Measurements from ENCODE around the gene PLCB4. TPM values are rescaled to one million over a fixed set of nuclear protein-coding genes. Genes with fewer than 3 reads are reported as not detected.

PLCB4 gene
- total and polyA plus RNA-seq, 5 donors: 9.4 to 42.2 (median 27.7) TPM

DNA sequence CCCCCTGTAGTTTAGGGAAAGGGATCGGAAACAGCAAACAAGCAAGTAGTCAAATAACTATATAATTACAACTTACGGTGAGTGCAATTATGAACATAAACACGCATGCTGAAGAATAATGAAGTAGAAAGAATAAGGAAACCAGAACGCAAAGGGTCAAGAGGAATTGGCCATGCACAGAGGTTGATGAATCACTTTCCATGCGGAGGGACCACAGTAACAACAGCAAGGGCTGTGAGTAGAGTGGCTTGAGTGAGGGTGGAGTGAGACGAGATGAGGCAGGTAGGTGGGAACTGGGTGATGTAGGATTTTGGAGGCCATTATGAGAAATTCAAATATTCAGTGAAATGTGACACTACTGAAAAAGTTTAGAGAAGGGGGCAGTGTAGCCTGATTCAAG, 333.3 kb downstream of the PLCB4 start:
- Histone ChIP-seq H3K27ac (ENCODE audit: low read length) (no peak overlapping the region), H3K9me3 (ENCODE audit: control insufficient read depth, low read length) (no peaks in the 10 kb centered on the region), H3K4me3 (ENCODE audit: low read length) (no peak overlapping the region), H3K27me3 (ENCODE audit: control insufficient read depth, insufficient read depth) (no peaks in the 10 kb centered on the region), H3K4me1 (ENCODE audit: control insufficient read depth, insufficient read depth, low read length) (peaks cover 2% of the 10 kb centered on the region)
- no peak for ATAC-seq
- WGBS: 90% methylated on average over 6 of the region's 6 CpGs
- DNase-seq: no peak
- intact Hi-C loops (cut with DNase I): no loop called here

DNA sequence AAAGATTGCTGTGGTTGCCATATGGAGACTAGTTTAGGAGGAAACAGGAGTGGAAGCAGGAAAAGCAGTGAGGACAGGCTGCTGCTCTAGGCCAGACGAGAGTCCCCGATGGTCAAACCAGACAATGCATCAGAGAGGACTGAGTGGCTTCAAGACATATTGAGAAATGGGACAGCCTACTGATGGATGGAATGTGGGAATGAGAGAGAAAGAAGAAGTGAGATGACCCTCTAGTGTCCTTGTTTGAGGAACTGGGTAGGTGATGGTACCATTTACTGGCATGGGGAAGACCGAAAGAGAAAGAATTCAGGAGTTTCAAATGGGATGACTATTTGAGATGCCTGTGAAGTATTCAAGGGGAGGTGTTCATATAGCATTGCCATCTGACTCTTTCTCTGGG, 333.7 kb downstream of the PLCB4 start:
- Histone ChIP-seq H3K27me3 (ENCODE audit: control insufficient read depth, insufficient read depth) (no peaks in the 10 kb centered on the region), H3K27ac (ENCODE audit: low read length) (no peak overlapping the region), H3K4me3 (ENCODE audit: low read length) (no peak overlapping the region), H3K4me1 (ENCODE audit: control insufficient read depth, insufficient read depth, low read length) (peaks cover 2% of the 10 kb centered on the region), H3K9me3 (ENCODE audit: control insufficient read depth, low read length) (no peaks in the 10 kb centered on the region)
- WGBS: 98% methylated on average over 3 of the region's 3 CpGs
- no peak for ATAC-seq
- no peak for DNase-seq
- intact Hi-C loops (cut with DNase I): no loop called here

DNA sequence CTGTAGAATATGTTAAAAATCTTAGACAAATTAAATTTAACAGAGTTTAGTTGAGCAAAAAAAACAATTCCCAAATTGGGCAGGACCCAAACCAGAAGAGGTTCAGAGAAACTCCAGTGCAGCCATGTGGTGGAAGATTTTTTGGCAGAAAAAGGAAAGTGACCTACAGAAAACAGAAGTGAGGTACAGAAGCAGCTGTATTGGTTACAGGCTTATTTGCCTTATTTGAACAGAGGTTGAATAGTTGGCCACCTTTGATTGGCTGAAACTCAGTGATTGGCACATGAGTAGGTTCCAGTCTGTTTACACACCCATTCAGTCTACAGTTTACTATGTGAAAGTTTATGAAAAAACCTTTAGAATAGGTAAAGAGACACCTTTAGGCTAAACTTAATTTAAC, 334.6 kb downstream of the PLCB4 start:
- Histone ChIP-seq H3K27ac (ENCODE audit: low read length) (no peak overlapping the region), H3K4me3 (ENCODE audit: low read length) (no peak overlapping the region), H3K27me3 (ENCODE audit: control insufficient read depth, insufficient read depth) (no peaks in the 10 kb centered on the region), H3K4me1 (ENCODE audit: control insufficient read depth, insufficient read depth, low read length) (no peaks in the 10 kb centered on the region), H3K9me3 (ENCODE audit: control insufficient read depth, low read length) (no peaks in the 10 kb centered on the region)
- ATAC-seq (no peak), DNase-seq (no peak)
- intact Hi-C loops (cut with DNase I): no loop called here

DNA sequence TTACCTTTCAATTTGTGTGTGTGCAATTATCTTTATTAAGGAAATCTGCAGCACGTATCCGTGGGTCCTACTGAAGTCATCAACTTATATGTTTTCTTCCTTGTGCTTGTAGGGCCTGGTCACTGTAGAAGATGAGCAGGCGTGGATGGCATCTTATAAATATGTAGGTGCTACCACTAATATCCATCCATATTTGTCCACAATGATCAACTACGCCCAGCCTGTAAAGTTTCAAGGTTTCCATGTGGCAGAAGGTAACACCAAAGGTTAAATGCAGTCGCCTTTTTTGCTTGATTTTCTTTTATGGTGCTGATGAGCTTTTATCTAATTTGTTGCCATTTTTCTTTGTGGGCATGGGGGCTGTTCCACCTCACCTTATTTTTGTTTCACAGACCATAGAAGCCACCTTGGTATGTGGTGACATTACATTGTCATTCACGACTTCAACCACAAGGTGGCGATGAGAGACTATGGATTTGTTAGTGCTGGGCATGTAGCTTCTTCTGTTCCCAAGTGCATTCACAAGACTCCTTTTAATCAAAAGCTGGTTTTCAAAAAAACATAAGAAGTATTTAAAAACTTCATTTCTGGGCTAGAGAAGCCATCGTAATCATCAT, 339.0 kb downstream of the PLCB4 start:
- Histone ChIP-seq H3K4me1 (ENCODE audit: control insufficient read depth, insufficient read depth, low read length) (no peaks in the 10 kb centered on the region), H3K27ac (ENCODE audit: low read length) (no peak overlapping the region), H3K27me3 (ENCODE audit: control insufficient read depth, insufficient read depth) (no peaks in the 10 kb centered on the region), H3K9me3 (ENCODE audit: control insufficient read depth, low read length) (no peaks in the 10 kb centered on the region), H3K4me3 (ENCODE audit: low read length) (no peak overlapping the region)
- DNase-seq: no peak
- peak; percentile 71 to 80 for ATAC-seq
- intact Hi-C loops (cut with DNase I): loop anchor here (2.0 to 5.0 kb wide), 3 partner anchors 199 to 204 kb away; no protein-coding TSS in a partner anchor
- 46% methylated on average over 8 of the region's 8 CpGs for WGBS

DNA sequence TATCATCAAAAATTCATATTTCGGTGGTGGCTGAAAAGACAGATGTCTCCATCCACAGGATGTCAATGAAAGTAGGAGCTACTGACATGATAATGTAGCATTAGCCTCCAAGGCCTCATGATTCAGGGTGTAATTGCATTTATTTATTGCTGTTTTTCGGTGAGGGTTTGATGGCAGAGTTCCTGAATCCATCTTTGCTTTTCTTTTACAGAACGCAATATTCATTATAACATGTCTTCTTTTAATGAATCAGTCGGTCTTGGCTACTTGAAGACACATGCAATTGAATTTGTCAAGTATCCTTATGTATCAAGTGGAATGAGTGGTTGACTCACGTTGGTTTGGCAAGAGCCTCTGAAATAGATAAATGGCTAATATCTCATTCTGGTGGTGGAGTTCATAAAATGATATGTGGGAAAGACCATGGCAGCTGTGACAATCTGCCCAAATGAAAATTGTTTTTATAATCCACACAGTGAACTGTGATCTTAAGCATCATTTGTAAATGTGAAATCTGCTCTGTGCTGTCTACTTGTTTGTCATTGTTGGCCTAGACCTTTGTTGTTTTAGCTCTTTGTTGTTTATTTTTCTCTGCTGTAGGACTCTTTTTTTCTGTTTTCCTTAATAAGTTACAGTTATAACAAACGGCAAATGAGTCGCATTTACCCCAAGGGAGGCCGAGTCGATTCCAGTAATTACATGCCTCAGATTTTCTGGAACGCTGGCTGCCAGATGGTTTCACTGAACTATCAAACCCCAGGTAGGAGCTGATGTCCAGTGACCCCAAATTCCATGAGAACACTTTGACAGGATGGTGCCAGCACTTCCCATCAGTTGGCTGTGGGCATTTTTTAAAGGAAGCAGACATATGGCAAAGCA, 339.8 kb downstream of the PLCB4 start:
- intact Hi-C loops (cut with DNase I): loop anchor here (2.0 to 5.0 kb wide), 3 partner anchors 199 to 204 kb away; no protein-coding TSS in a partner anchor
- no peak overlapping the region for H3K27ac ChIP-seq (ENCODE audit: low read length)
- 59% methylated on average over 10 of the region's 10 CpGs for WGBS
- no peak for DNase-seq
- no peaks in the 10 kb centered on the region for H3K4me1 ChIP-seq (ENCODE audit: control insufficient read depth, insufficient read depth, low read length)
- no peak for ATAC-seq
- H3K4me3 ChIP-seq (ENCODE audit: low read length): no peak overlapping the region
- no peaks in the 10 kb centered on the region for H3K9me3 ChIP-seq (ENCODE audit: control insufficient read depth, low read length)
- no peaks in the 10 kb centered on the region for H3K27me3 ChIP-seq (ENCODE audit: control insufficient read depth, insufficient read depth)

DNA sequence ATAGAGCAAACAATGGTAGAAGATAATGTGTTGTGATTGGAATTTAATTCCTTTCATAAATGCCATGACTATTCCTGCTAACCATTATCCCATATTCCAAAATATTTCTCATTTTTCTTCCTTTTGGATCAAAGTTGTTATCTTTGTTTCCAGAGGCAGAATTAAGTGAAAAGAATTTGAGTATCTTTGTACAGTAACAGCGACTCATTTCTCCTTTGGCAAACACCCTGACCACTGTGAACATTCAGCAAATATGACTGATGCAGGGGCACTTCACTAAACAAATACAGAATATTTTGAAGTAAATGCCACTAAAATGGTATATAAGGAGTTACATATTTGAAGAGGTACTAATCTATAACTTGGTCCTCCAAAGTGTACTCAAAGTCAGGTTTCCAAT, 340.5 kb downstream of the PLCB4 start:
- no peak overlapping the region for H3K27ac ChIP-seq (ENCODE audit: low read length)
- WGBS: 84% methylated on average over 1 of the region's 1 CpG
- intact Hi-C loops (cut with DNase I): loop anchor here (2.0 to 5.0 kb wide), 3 partner anchors 198 to 203 kb away; no protein-coding TSS in a partner anchor

DNA sequence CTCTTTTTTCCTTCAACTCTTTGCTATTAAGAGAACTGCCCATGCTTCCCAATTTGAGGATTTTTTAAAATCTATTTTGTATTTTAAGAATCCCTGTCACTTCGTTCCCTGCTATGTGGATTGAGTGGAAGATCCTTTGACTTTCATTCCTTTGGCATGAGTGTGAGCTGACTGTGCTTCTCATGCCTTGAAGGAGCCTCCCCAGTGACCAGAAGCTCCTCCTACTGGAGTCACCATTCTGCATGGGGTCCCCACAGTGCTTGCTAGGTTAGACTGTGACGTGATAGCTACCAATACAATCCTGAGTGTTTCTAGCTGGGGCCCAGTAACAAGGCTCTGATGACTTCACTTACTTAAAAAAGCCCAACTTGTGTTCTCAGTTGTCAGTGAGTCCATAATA, 341.1 kb downstream of the PLCB4 start:
- DNase-seq (no peak), ATAC-seq (no peak)
- 83% methylated on average over 2 of the region's 2 CpGs for WGBS
- no peak overlapping the region for H3K27ac ChIP-seq (ENCODE audit: low read length)
- no peaks in the 10 kb centered on the region for H3K27me3 ChIP-seq (ENCODE audit: control insufficient read depth, insufficient read depth)
- no peaks in the 10 kb centered on the region for H3K9me3 ChIP-seq (ENCODE audit: control insufficient read depth, low read length)
- H3K4me1 ChIP-seq (ENCODE audit: control insufficient read depth, insufficient read depth, low read length): no peaks in the 10 kb centered on the region
- intact Hi-C loops (cut with DNase I): loop anchor here (2.0 to 5.0 kb wide), 3 partner anchors 197 to 202 kb away; no protein-coding TSS in a partner anchor
- H3K4me3 ChIP-seq (ENCODE audit: low read length): no peak overlapping the region

More for the DNA sequence above, 340.5 kb downstream of the PLCB4 start:
- ATAC-seq: no peak
- Histone ChIP-seq H3K9me3 (ENCODE audit: control insufficient read depth, low read length) (no peaks in the 10 kb centered on the region), H3K4me1 (ENCODE audit: control insufficient read depth, insufficient read depth, low read length) (no peaks in the 10 kb centered on the region), H3K4me3 (ENCODE audit: low read length) (no peak overlapping the region), H3K27me3 (ENCODE audit: control insufficient read depth, insufficient read depth) (no peaks in the 10 kb centered on the region)
- no peak for DNase-seq

DNA sequence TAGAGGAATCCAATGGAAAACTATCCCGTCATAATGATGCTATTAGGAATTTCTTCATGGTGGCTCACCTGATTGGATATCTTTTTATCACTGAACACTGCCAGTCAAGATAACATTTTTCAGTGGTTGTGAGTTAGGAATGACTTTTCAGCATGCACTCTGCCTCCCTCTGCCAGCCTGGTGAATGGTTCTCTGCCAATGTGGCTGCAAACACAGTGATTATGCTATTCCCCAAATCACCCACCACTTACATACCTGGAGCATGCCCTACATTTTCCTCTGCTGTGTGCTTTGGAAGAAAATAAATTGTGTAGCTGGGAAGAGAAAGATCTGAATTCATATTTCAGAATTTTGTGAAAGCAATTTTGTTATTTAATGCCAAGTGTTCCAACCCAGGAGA, 342.9 kb downstream of the PLCB4 start:
- Histone ChIP-seq H3K27me3 (ENCODE audit: control insufficient read depth, insufficient read depth) (no peaks in the 10 kb centered on the region), H3K4me3 (ENCODE audit: low read length) (no peak overlapping the region), H3K9me3 (ENCODE audit: control insufficient read depth, low read length) (no peaks in the 10 kb centered on the region), H3K4me1 (ENCODE audit: control insufficient read depth, insufficient read depth, low read length) (no peaks in the 10 kb centered on the region), H3K27ac (ENCODE audit: low read length) (no peak overlapping the region)
- WGBS: 70% methylated on average over 1 of the region's 1 CpG
- no peak for DNase-seq
- intact Hi-C loops (cut with DNase I): no loop called here
- ATAC-seq: no peak

DNA sequence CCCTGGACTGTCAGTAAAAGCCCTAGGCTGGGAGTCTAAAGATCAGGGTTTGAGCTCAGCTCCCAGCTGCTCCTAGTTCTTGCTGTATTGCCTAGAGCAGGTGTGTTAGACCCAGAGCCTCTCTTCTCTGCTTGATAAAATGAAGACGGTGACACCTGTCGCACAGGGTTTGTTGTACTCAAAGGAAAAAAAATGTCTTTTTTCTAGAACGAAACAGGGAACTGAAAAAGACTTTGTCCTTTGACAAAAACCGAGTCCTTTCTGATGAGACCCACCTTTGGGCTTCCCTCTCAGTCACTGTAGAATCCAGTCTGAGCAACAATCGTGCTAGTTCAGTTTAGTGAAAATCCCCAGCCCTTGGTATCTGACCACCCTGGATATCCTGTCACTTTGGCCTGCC, 343.4 kb downstream of the PLCB4 start:
- H3K27ac ChIP-seq (ENCODE audit: low read length): no peak overlapping the region
- intact Hi-C loops (cut with DNase I): no loop called here

DNA sequence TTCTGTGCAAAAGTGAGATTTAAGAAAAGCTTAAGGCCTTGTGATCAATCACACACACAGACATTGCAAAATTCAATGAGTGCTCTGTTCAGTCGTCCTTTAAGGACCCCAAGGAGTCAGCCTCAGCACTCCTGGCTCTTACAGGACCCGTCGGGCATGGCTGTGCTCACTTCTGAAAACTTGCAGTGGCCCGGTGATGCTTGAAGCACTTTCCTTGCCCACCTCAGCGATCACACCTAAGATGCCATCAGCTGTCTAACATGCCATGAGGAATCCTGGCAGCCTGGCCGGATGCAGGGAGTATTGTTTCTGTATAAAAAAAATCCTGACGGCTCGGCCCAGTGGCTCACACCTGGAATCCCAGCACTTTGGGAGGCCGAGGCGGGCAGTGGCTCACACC, 344.1 kb downstream of the PLCB4 start:
- H3K9me3 ChIP-seq (ENCODE audit: control insufficient read depth, low read length): no peaks in the 10 kb centered on the region
- H3K4me3 ChIP-seq (ENCODE audit: low read length): no peak overlapping the region
- H3K27ac ChIP-seq (ENCODE audit: low read length): no peak overlapping the region
- intact Hi-C loops (cut with DNase I): no loop called here
- ATAC-seq (no peak), DNase-seq (no peak)
- no peaks in the 10 kb centered on the region for H3K27me3 ChIP-seq (ENCODE audit: control insufficient read depth, insufficient read depth)
- 92% methylated on average over 10 of the region's 10 CpGs for WGBS
- no peaks in the 10 kb centered on the region for H3K4me1 ChIP-seq (ENCODE audit: control insufficient read depth, insufficient read depth, low read length)

More for the DNA sequence above, 343.4 kb downstream of the PLCB4 start:
- ATAC-seq: no peak
- 93% methylated on average over 5 of the region's 5 CpGs for WGBS
- no peak for DNase-seq
- H3K4me3 ChIP-seq (ENCODE audit: low read length): no peak overlapping the region
- no peaks in the 10 kb centered on the region for H3K4me1 ChIP-seq (ENCODE audit: control insufficient read depth, insufficient read depth, low read length)
- H3K27me3 ChIP-seq (ENCODE audit: control insufficient read depth, insufficient read depth): no peaks in the 10 kb centered on the region
- no peaks in the 10 kb centered on the region for H3K9me3 ChIP-seq (ENCODE audit: control insufficient read depth, low read length)

DNA sequence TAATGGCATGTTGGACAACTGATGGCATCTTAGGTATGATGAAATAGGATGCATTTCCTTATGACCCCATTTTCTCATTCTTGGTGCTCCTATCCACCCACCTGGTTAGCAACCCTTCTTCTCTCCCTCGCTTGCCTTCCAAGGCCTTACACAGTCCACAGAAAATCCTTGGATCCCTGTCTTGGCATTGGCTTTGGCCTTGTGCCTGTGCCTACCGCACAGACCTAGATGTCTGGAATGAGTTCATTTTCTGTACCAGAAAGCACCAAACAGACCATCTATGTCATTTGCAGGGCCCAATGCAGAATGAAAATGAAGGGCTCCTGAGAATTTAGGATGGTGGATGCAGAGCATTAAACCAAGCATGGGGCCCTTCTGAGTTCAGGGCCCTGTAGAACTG, 346.5 kb downstream of the PLCB4 start:
- no peak for DNase-seq
- intact Hi-C loops (cut with DNase I): no loop called here
- Histone ChIP-seq H3K27me3 (ENCODE audit: control insufficient read depth, insufficient read depth) (no peaks in the 10 kb centered on the region), H3K4me1 (ENCODE audit: control insufficient read depth, insufficient read depth, low read length) (no peaks in the 10 kb centered on the region), H3K4me3 (ENCODE audit: low read length) (no peak overlapping the region), H3K27ac (ENCODE audit: low read length) (no peak overlapping the region), H3K9me3 (ENCODE audit: control insufficient read depth, low read length) (no peaks in the 10 kb centered on the region)
- 96% methylated on average over 2 of the region's 2 CpGs for WGBS
- no peak for ATAC-seq
